CD4-positive, alpha-beta T cell (primary cell): Measurements from ENCODE around the gene B3GALT5. TPM values are rescaled to one million over a fixed set of nuclear protein-coding genes. Genes with fewer than 3 reads are reported as not detected.

Experiments used
- ATAC-seq: fragments of 200-7000 bp; cut with Tn5 transposase; one replicate; pipeline ENCODE4 v1.10.0; 2022; ENCODE audit warnings: mild to moderate bottlenecking; ENCODE audit not compliant: poor library complexity
- CTCF ChIA-PET: fragments of 350-600 bp; sonication (Branson Sonifier 250); formaldehyde crosslinking; loops from one replicate; lab custom pipeline; 2021; ENCODE audit warnings: antibody characterized with exemption, inconsistent platforms; lab: Charles Lee
- POLR2A ChIA-PET: fragments of 350-600 bp; sonication (Branson Sonifier 250); formaldehyde crosslinking; loops from one replicate; lab custom pipeline; 2021; ENCODE audit warnings: antibody characterized with exemption, inconsistent platforms; lab: Charles Lee
- DNase-seq, 14 experiments: peaks; one replicate each; pipeline ENCODE4 v3.0.0-alpha.2; 2013 to 2020; ENCODE audit warnings: mixed read lengths in 2 of 14
- H3K27ac ChIP-seq, 2 donors: one replicate each; pipeline versions ENCODE4 v1.5.1 to v1.7.0; 2013; ENCODE audit warnings: low read length in 2 of 2, low read depth in 1 of 2, mild to moderate bottlenecking in 1 of 2
- H3K27me3 ChIP-seq, 2 experiments: 1 replicate in 1 of 2; 2 replicates in 1 of 2; pipeline versions ENCODE4 v1.6.1 to v1.7.0; 2013; ENCODE audit warnings: low read length in 2 of 2, control low read depth in 1 of 2, mild to moderate bottlenecking in 1 of 2, moderate library complexity in 1 of 2; ENCODE audit not compliant: insufficient read depth in 2 of 2, control insufficient read depth in 1 of 2
- H3K36me3 ChIP-seq: one replicate; pipeline ENCODE4 v1.6.1; 2013; ENCODE audit warnings: low read length, control low read depth; ENCODE audit not compliant: insufficient read depth
- H3K4me1 ChIP-seq: one replicate; pipeline ENCODE4 v1.6.1; 2013; ENCODE audit warnings: low read length, control low read depth; ENCODE audit not compliant: insufficient read depth
- H3K4me3 ChIP-seq: one replicate; pipeline ENCODE4 v1.5.1; 2013; ENCODE audit warnings: mild to moderate bottlenecking, low read length, moderate library complexity
- H3K9me3 ChIP-seq, 2 experiments: 1 replicate in 1 of 2; 2 replicates in 1 of 2; pipeline versions ENCODE4 v1.6.1 to v1.7.0; 2013; ENCODE audit warnings: low read length in 2 of 2, mild to moderate bottlenecking in 2 of 2, control low read depth in 1 of 2, moderate library complexity in 1 of 2; ENCODE audit not compliant: control insufficient read depth in 1 of 2, insufficient read depth in 1 of 2
- H3K27ac Mint-ChIP-seq: one replicate; pipeline ENCODE4 v1.8.0; 2020; ENCODE audit warnings: mixed read lengths
- H3K27me3 Mint-ChIP-seq: one replicate; pipeline ENCODE4 v1.8.0; 2021; ENCODE audit warnings: mixed read lengths
- H3K36me3 Mint-ChIP-seq: one replicate; pipeline ENCODE4 v1.8.0; 2021; ENCODE audit warnings: low read depth, mixed read lengths
- H3K4me1 Mint-ChIP-seq: one replicate; pipeline ENCODE4 v1.8.0; 2021; ENCODE audit warnings: low read depth, mixed read lengths
- H3K4me3 Mint-ChIP-seq: one replicate; pipeline ENCODE4 v1.8.0; 2020; ENCODE audit warnings: mild to moderate bottlenecking, mixed read lengths
- H3K9me3 Mint-ChIP-seq: one replicate; pipeline ENCODE4 v1.8.0; 2020; ENCODE audit warnings: mixed read lengths
- intact Hi-C, 2 experiments: fragments of 100-400 bp; cut with DNase I in 1 of 2; cut with micrococcal nuclease in 1 of 2; formaldehyde crosslinking; loops; one replicate each; pipeline versions ENCODE4 v1.15.1 to v1.9.0; 2023 to 2025; cut with DNase I, micrococcal nuclease
- total RNA-seq, 174 experiments: library from RNA in 2 of 174; stranded (reverse) in 2 of 174; gene quantifications; one replicate each; pipeline ENCODE4 v1.2.3 and lab custom pipeline; 2021 to 2026
- TF ChIP-seq, protein P1 (sequence below): fragments of 200-600 bp; IDR thresholded peaks from one replicate; pipeline ENCODE4 v1.8.0; 2022; ENCODE audit warnings: antibody characterized with exemption, mild to moderate bottlenecking

B3GALT5 gene
- total RNA-seq, 2 experiments from 2014 or later = not detected

DNA sequence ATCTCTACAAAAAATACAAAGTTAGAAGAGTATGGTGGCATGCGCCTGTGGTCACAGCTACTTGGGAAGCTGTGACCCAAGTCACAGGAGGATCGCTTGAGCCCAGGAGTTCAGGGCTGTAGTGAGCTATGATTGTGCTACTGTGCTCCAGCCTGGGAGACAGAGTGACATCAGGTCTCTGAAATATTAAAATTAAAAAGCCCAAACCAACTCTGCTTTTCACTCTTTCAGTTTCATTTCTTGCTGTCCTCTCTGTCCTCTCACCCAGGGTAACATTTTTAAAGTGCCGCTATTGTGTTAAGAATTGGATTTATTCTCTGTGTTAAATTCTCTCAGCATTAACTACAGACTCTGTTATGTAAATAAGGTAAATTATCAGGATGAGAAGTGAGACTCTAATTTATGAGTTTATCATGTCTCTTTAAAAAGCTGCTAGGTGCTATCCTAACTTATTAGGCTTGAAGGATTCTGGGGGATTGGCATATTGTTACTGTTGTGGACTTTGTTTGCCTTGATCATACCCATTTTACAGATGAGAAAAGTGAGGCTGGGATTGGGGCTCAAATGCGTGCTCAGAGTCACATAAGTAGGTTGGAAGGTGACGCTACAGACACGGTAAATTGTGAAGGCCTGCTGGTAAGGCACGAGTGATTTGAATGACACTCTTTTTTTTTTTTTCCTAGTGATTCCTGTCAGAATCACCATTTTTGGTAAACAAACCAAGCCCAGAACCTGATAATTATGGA lies 46.5 kb downstream of the B3GALT5 start:
- Histone ChIP-seq H3K4me1 (no peaks in the 10 kb centered on the region), H3K27me3 (peaks cover 0 to 4% of the 10 kb centered on the region in 2 experiments), H3K36me3 (no peaks in the 10 kb centered on the region), H3K27ac (no peak overlapping the region), H3K9me3 (peaks cover 0 to 16% of the 10 kb centered on the region in 2 experiments), H3K4me3 (no peak overlapping the region)
- ATAC-seq (no peak), DNase-seq (no peak)
- intact Hi-C loops = no loop called here
- no peaks in the 10 kb centered on the region for H3K4me1 Mint-ChIP-seq
- no peaks in the 10 kb centered on the region for H3K9me3 Mint-ChIP-seq
- ChIA-PET POLR2A (no interaction called here), CTCF (no interaction called here)
- TF ChIP-seq, protein P1, sequence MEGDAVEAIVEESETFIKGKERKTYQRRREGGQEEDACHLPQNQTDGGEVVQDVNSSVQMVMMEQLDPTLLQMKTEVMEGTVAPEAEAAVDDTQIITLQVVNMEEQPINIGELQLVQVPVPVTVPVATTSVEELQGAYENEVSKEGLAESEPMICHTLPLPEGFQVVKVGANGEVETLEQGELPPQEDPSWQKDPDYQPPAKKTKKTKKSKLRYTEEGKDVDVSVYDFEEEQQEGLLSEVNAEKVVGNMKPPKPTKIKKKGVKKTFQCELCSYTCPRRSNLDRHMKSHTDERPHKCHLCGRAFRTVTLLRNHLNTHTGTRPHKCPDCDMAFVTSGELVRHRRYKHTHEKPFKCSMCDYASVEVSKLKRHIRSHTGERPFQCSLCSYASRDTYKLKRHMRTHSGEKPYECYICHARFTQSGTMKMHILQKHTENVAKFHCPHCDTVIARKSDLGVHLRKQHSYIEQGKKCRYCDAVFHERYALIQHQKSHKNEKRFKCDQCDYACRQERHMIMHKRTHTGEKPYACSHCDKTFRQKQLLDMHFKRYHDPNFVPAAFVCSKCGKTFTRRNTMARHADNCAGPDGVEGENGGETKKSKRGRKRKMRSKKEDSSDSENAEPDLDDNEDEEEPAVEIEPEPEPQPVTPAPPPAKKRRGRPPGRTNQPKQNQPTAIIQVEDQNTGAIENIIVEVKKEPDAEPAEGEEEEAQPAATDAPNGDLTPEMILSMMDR = no peak
- H3K27me3 Mint-ChIP-seq = no peaks in the 10 kb centered on the region
- H3K36me3 Mint-ChIP-seq = no peaks in the 10 kb centered on the region
- no peak overlapping the region for H3K27ac Mint-ChIP-seq
- H3K4me3 Mint-ChIP-seq = no peak overlapping the region

DNA sequence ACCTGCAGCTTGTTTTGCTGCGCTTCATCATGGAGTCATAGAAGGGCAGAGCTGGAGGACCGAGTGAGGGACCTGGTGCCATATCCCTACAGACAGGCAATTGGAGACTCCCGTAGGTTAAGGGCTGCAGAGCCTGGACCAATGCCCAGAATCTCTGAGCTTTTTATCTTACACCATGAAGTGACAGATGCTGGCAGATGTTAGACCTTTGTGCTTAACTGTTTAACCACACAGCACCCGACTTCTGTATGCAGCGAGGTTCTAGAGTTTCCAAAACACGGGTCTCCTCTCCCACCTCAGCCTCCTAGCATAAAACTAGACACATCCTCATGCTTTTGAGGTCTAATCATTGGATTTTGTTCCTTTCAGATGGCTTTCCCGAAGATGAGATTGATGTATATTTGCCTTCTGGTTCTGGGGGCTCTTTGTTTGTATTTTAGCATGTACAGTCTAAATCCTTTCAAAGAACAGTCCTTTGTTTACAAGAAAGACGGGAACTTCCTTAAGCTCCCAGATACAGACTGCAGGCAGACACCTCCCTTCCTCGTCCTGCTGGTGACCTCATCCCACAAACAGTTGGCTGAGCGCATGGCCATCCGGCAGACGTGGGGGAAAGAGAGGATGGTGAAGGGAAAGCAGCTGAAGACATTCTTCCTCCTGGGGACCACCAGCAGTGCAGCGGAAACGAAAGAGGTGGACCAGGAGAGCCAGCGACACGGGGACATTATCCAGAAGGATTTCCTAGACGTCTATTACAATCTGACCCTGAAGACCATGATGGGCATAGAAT lies 47.6 kb downstream of the B3GALT5 start:
- ChIA-PET POLR2A (no interaction called here), CTCF (no interaction called here)
- Histone ChIP-seq H3K36me3 (no peaks in the 10 kb centered on the region), H3K4me3 (no peak overlapping the region), H3K9me3 (peaks cover 0 to 15% of the 10 kb centered on the region in 2 experiments), H3K4me1 (no peaks in the 10 kb centered on the region), H3K27ac (no peak overlapping the region), H3K27me3 (peaks cover 0 to 4% of the 10 kb centered on the region in 2 experiments)
- no peak overlapping the region for H3K4me3 Mint-ChIP-seq
- no peaks in the 10 kb centered on the region for H3K4me1 Mint-ChIP-seq
- ATAC-seq (no peak), DNase-seq (no peak)
- H3K36me3 Mint-ChIP-seq = no peaks in the 10 kb centered on the region
- intact Hi-C loops = no loop called here
- no peak overlapping the region for H3K27ac Mint-ChIP-seq
- TF ChIP-seq, protein P1 = no peak
- H3K27me3 Mint-ChIP-seq = no peaks in the 10 kb centered on the region
- H3K9me3 Mint-ChIP-seq = peaks cover under 1% of the 10 kb centered on the region

DNA sequence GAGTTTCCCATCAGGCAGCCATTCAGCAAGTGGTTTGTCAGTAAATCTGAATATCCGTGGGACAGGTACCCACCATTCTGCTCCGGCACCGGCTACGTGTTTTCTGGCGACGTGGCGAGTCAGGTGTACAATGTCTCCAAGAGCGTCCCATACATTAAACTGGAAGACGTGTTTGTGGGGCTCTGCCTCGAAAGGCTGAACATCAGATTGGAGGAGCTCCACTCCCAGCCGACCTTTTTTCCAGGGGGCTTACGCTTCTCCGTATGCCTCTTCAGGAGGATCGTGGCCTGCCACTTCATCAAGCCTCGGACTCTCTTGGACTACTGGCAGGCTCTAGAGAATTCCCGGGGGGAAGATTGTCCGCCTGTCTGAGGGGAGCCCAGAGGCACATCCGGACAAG lies 48.4 kb downstream of the B3GALT5 start:
- H3K4me3 Mint-ChIP-seq = no peak overlapping the region
- CTCF ChIA-PET = no interaction called here
- no peaks in the 10 kb centered on the region for H3K4me1 ChIP-seq
- H3K27ac Mint-ChIP-seq = no peak overlapping the region
- POLR2A ChIA-PET = no interaction called here
- DNase-seq = no peak
- no peaks in the 10 kb centered on the region for H3K36me3 Mint-ChIP-seq
- peaks cover 0 to 12% of the 10 kb centered on the region in 2 experiments for H3K9me3 ChIP-seq
- H3K4me3 ChIP-seq = no peak overlapping the region
- TF ChIP-seq, protein P1 = no peak
- no peak overlapping the region for H3K27ac ChIP-seq
- H3K9me3 Mint-ChIP-seq = peaks cover 2% of the 10 kb centered on the region
- peaks cover 0 to 4% of the 10 kb centered on the region in 2 experiments for H3K27me3 ChIP-seq
- H3K36me3 ChIP-seq = no peaks in the 10 kb centered on the region
- intact Hi-C loops = no loop called here
- H3K27me3 Mint-ChIP-seq = no peaks in the 10 kb centered on the region
- H3K4me1 Mint-ChIP-seq = no peaks in the 10 kb centered on the region
- no peak for ATAC-seq
